Omental fat pad (tissue), 4 donors: Measurements from ENCODE around the gene TET2. TPM values are rescaled to one million over a fixed set of nuclear protein-coding genes. Genes with fewer than 3 reads are reported as not detected.

Source experiments
- ATAC-seq: fragments of 150-250 bp; one replicate; pipeline ENCODE4 v1.9.1; 2016; ENCODE audit warnings: mild to moderate bottlenecking, moderate library complexity; ENCODE audit not compliant: low FRiP score
- DNase-seq: peaks from one replicate; pipeline ENCODE4 v3.0.0-alpha.2; 2019; ENCODE audit warnings: low spot score
- total RNA-seq, 4 donors: library from RNA; depleted of rRNA; stranded (reverse); fragments of >200 nt; gene quantifications; one replicate each; pipeline ENCODE4 v1.1.0, GENCODE V29; 2016
- TF ChIP-seq, protein P1 (sequence below), 3 donors: fragments of 450-650 bp; IDR thresholded peaks; one replicate each; pipeline ENCODE4 v1.5.1; 2016 to 2017; ENCODE audit warnings: antibody characterized with exemption in 3 of 3, mild to moderate bottlenecking in 3 of 3, moderate library complexity in 2 of 3

TET2 gene
- total RNA-seq, 4 donors from 2014 or later, result 17.7 to 36.7 (median 22.1) TPM

GRCh38 chr4:105113800-105114199 is 32.9 kb upstream of the TET2 start:
- TF ChIP-seq, protein P1, sequence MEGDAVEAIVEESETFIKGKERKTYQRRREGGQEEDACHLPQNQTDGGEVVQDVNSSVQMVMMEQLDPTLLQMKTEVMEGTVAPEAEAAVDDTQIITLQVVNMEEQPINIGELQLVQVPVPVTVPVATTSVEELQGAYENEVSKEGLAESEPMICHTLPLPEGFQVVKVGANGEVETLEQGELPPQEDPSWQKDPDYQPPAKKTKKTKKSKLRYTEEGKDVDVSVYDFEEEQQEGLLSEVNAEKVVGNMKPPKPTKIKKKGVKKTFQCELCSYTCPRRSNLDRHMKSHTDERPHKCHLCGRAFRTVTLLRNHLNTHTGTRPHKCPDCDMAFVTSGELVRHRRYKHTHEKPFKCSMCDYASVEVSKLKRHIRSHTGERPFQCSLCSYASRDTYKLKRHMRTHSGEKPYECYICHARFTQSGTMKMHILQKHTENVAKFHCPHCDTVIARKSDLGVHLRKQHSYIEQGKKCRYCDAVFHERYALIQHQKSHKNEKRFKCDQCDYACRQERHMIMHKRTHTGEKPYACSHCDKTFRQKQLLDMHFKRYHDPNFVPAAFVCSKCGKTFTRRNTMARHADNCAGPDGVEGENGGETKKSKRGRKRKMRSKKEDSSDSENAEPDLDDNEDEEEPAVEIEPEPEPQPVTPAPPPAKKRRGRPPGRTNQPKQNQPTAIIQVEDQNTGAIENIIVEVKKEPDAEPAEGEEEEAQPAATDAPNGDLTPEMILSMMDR (IDR thresholded peaks at IDR 0.05), result no peak
- DNase-seq (no peak), ATAC-seq (no peak)

DNA sequence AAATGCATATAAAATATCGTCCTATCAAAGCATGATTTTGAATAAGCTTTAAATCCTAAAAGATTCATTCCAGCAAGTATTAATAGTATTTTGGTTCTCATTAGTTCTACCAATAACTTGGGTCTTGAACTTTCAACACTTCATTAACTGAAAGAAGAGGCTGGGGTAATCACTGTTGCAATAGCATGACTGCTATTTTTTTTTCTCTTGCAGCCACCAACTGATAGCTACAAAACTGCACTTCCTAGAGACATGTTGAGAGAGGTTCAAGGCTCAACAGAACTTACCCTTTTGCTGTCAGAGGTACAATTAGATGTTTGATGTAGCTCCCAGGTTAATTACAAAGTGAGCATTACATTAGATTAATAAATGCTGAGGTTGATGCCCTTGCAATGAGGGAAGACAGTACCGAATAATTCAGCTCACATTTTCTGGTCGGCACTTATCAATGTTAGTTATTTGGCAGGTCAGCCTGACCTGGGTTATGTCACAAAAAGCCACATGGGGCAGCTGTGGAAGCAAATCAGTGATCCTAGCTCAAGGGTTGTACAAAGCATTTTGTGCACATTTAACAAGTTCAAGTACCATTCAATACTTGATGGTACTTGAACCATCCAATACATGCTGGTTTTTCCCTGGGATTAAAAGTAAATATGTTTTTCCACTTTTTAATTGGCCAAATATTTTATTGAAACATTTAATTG is 29.9 kb upstream of the TET2 start:
- DNase-seq (no peak), ATAC-seq (no peak)
- TF ChIP-seq, protein P1 (IDR thresholded peaks at IDR 0.05), result no peak

DNA sequence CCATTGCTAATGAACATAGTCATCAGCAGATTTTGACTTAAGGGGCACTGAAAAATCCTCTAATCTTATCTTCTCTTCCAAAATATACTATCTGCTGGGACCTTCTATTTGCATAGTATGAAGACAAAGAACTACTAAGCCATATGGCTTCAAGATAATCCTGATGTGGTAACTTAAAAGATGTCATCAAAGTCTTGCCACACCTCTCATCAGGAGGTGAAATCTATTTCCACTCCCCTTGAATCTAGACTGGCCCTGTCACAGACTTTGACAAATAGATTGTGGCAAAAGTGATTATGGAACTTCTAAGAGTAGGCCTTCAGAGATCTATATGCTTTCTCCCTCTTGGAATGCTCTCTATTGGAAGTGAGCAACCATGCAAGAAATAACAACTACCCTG is 27.3 kb upstream of the TET2 start:
- no peak for ATAC-seq

DNA sequence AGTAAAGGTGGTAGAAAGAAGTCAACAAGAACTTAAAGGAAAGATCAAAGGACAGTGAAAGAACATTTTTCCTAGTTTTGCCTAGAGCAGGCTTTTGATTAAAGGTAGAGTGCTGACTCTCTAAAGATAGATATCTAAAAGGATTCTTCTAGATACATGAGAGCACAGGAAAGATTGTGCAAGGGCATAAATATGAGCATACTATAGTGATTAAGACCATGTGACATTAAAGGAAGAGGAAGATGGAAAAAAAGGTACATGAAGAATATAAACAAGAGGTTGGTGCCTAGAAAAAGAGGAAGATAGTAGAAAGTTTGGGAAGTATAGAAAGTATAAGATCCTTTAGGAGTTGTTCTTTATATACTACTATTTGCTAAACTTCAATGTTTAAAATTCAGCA is 26.1 kb upstream of the TET2 start:
- TF ChIP-seq, protein P1 (IDR thresholded peaks at IDR 0.05), result no peak
- ATAC-seq (no peak), DNase-seq (no peak)

More for the DNA sequence above, 27.3 kb upstream of the TET2 start:
- DNase-seq, result no peak
- TF ChIP-seq, protein P1 (IDR thresholded peaks at IDR 0.05), result no peak

- DNase-seq (no peak), ATAC-seq (no peak)
- TF ChIP-seq, protein P1 (IDR thresholded peaks at IDR 0.05), result no peak
These were observed 24.3 kb upstream of the TET2 start for GRCh38 chr4:105122350-105122749.

- ATAC-seq, result no peak
These were observed 20.1 kb upstream of the TET2 start for GRCh38 chr4:105126311-105127169.

More at GRCh38 chr4:105126311-105127169, 20.1 kb upstream of the TET2 start:
- DNase-seq, result no peak
- TF ChIP-seq, protein P1 (IDR thresholded peaks at IDR 0.05), result no peak
